Measurements from ENCODE around the gene CTRB2.

The CTRB2 gene

DNA sequence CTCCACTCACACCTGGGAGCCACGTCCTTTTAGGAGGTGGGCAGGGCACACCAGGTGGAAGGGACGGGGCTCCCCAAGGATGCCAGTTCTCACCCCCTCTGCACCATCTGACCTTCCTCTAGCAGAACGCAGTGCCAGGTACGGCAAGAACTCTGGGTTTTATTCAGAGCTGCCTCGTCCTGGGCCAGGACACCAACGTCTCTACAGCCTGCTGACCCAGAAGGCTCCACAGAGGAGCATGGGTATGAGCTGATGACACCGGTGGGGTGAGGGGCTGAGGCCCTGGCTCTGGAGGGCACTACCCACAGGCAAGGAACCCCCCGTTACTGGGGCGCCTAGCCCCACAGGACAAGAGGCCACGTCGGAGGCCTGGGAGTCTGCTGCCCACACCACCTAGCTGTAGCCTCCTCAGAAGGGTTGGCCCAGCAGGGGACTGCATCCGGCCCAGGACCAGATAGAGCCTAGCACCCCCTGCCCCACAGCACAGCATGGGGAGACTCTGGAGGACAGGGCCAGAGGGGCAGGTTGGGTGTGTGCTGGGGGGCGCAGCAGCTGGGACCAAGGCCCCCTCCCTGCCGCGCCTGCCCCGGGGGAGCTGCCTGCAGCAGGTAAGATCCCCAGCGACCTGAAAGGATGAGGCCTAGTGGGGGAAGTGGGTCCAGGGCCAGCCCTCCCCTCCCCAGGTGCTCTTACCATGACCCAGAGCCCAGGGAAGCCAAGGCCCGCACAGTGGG lies 30.6 kb upstream of the CTRB2 start:
- DNase-seq = no peak
- TF ChIP-seq POLR2A (IDR thresholded peaks at IDR 0.05; ENCODE audit: low read length) (no peak), GATA1 (IDR thresholded peaks at IDR 0.05; ENCODE audit: low read depth, low read length) (no peak)

GRCh38 chr16:75236736-75237397 lies 29.9 kb upstream of the CTRB2 start:
- TF ChIP-seq GATA1 (IDR thresholded peaks at IDR 0.05; ENCODE audit: low read depth, low read length) = no peak
- no peak for TF ChIP-seq POLR2A (IDR thresholded peaks at IDR 0.05; ENCODE audit: low read length)
- DNase-seq = no peak

- DNase-seq = no peak
- no peak for TF ChIP-seq GATA1 (IDR thresholded peaks at IDR 0.05; ENCODE audit: low read depth, low read length)
- TF ChIP-seq POLR2A (IDR thresholded peaks at IDR 0.05; ENCODE audit: low read length) = no peak
Observed at GRCh38 chr16:75236232-75236631, 29.3 kb upstream of the CTRB2 start.

DNA sequence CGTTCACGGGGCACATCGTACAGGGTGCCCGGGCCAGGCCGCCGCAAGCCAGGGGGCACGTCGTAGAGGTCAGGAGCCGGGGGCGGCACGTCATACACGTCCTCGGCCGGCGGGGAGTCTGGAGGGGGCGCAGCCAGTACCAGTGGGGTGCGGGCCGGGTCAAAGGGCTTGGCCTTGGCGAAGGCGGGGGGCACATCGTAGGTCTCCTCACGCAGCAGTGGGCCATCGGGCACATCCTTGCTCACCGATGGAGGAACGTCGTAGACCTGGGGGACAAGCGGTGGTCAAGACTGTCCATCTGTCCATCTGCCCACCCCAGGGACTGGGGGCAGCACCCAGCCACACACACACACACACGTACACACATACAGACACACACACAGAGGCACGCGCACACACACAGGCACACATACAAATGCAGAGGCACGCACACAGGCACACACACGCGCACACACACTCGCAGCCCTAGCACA lies 28.8 kb upstream of the CTRB2 start:
- no peak for TF ChIP-seq GATA1 (IDR thresholded peaks at IDR 0.05; ENCODE audit: low read depth, low read length)
- no peak for TF ChIP-seq POLR2A (IDR thresholded peaks at IDR 0.05; ENCODE audit: low read length)
- no peak for DNase-seq

DNA sequence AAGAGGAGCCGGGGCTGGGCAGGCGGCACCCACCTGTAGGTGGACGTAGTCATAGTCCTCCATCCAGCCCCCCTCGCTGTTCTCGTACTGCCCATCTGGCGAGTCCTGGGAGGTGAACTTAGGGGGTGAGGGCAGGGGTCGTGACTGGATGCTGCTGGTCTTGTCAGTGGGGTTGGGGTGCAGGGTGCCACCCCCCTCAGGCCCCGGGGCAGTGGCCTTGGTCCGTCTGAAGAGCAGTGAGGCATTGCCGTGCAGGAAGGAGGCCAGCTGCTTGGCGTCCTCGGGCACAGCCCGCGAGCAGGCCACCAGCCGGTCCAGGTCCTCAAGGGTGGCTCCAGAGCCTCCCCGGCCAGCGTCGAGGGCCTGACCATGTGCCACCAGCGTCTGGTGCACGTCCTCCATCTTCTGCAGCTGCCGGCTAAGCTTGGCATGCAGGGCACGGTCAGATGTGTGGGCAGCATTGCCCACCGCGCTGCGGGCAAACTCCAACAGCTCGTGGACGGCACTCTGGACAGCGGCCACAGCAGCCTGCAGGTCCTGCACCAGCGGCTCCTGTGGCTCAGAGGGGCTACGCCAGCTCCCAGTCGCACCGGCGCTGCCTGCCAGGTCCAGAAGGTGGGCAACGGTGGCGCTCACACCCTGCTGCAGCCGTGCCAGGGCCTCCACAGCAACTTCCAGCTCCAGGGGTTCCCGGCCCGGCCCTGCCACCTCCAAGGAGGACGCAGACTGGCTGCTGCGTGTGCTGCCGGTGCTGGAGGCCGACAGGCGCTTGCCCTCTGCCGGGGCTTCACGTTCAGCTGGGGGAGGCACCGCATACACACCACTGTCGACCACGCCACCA lies 28.1 kb upstream of the CTRB2 start:
- no peak for DNase-seq
- no peak for TF ChIP-seq GATA1 (IDR thresholded peaks at IDR 0.05; ENCODE audit: low read depth, low read length)
- no peak for TF ChIP-seq POLR2A (IDR thresholded peaks at IDR 0.05; ENCODE audit: low read length)

DNA sequence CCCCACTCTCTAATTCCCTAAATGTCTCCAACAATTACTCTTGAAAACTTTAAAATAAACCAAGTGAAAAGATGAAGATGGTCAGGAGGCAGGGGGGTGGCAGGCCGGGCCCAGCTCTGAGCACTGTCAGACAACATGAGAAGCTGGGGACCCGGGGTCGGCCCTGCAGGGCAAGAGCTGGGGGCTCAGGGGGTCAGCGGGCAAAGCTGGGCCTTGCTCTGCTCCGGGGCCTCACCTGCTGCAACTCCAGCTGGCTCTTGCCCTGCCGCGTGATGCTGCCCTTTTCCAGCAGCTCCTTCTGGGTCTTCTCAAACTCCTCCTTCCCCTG lies 26.6 kb upstream of the CTRB2 start:
- DNase-seq = no peak
- no peak for TF ChIP-seq POLR2A (IDR thresholded peaks at IDR 0.05; ENCODE audit: low read length)
- TF ChIP-seq GATA1 (IDR thresholded peaks at IDR 0.05; ENCODE audit: low read depth, low read length) = no peak

DNA sequence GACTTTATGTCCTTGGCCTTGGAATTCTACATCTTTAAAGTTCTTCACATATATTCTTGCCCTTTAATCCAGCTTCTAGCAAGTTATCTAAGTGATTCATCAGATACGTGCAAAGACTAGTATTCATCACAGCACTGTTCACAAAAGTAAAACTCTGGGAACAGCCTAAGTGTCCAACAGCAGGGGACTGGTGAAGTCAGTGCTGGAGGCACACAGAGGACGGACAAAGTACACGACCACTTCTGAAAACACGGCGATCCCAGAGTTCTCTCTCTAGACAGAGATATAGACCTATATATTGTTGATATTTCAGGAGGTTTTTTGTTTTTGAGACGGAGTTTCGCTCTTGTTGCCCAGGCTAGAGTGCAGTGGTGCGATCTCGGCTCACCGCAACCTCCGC lies 24.6 kb upstream of the CTRB2 start:
- TF ChIP-seq POLR2A (IDR thresholded peaks at IDR 0.05; ENCODE audit: low read length) = no peak
- DNase-seq = no peak

DNA sequence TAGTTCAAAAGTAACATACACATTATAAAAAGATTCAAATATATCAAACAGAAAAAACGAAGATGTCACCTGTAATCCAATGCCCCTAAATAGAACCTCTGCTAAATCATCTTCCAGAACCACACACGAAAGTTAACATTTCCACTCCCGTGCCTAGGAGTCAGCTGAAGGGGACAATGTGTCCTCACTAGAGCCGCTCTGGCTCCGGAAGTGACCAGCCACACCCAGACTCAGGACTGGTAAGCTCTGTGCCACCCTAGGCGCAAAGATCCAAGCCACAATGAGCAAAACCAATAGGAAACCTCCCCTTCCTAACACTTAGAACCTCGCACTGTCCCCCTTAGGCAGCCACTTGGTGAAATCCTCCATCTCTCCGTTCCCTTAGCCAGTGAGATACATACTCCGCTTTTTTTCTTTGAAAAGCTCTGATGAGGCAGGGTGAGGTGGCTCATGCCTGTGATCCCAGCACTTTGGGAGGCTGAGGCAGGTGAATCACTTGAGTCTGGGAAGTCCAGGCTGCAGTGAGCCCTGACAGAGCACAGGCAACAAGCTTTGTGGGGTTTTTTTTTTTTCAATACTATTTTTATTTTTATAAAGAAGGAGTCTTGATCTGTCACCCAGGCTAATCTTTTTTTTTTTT lies 23.6 kb upstream of the CTRB2 start:
- DNase-seq = no peak
- TF ChIP-seq GATA1 (IDR thresholded peaks at IDR 0.05; ENCODE audit: low read depth, low read length) = no peak

- TF ChIP-seq POLR2A (IDR thresholded peaks at IDR 0.05; ENCODE audit: low read length) (no peak), GATA1 (IDR thresholded peaks at IDR 0.05; ENCODE audit: low read depth, low read length) (no peak)
- DNase-seq = no peak
Observed at GRCh38 chr16:75229172-75230031, 22.4 kb upstream of the CTRB2 start.

- no peak for TF ChIP-seq GATA1 (IDR thresholded peaks at IDR 0.05; ENCODE audit: low read depth, low read length)
- TF ChIP-seq POLR2A (IDR thresholded peaks at IDR 0.05; ENCODE audit: low read length) = no peak
- no peak for DNase-seq
Observed at GRCh38 chr16:75228143-75228976, 21.4 kb upstream of the CTRB2 start.

GRCh38 chr16:75227361-75228142 lies 20.6 kb upstream of the CTRB2 start:
- TF ChIP-seq POLR2A (IDR thresholded peaks at IDR 0.05; ENCODE audit: low read length) (no peak), GATA1 (IDR thresholded peaks at IDR 0.05; ENCODE audit: low read depth, low read length) (no peak)
- DNase-seq = no peak

All from erythroblast (primary cell).